Glutamatergic neuron (in vitro differentiated cells): Measurements from ENCODE around the gene CELF2. TPM values are rescaled to one million over a fixed set of nuclear protein-coding genes. Genes with fewer than 3 reads are reported as not detected.
A peak's percentile ranks its signal among the peaks of the same experiment; 100 is the strongest.

Source experiments
- DNase-seq: peaks from one replicate; pipeline ENCODE4 v3.0.0; 2022
- H3K27ac Mint-ChIP-seq: one replicate; pipeline ENCODE4 v1.8.0; 2020; ENCODE audit warnings: mild to moderate bottlenecking, mixed read lengths, inconsistent platforms; ENCODE audit not compliant: unreplicated experiment
- H3K27me3 Mint-ChIP-seq: one replicate; pipeline ENCODE4 v1.8.0; 2020; ENCODE audit warnings: mild to moderate bottlenecking, moderate library complexity, mixed read lengths, inconsistent platforms; ENCODE audit not compliant: unreplicated experiment
- H3K36me3 Mint-ChIP-seq: one replicate; pipeline ENCODE4 v1.8.0; 2020; ENCODE audit warnings: mild to moderate bottlenecking, mixed read lengths, inconsistent platforms; ENCODE audit not compliant: unreplicated experiment
- H3K4me1 Mint-ChIP-seq: one replicate; pipeline ENCODE4 v1.8.0; 2020; ENCODE audit warnings: mild to moderate bottlenecking, low read depth, mixed read lengths, inconsistent platforms; ENCODE audit not compliant: unreplicated experiment
- H3K4me3 Mint-ChIP-seq: one replicate; pipeline ENCODE4 v1.8.0; 2020; ENCODE audit warnings: mild to moderate bottlenecking, mixed read lengths, inconsistent platforms; ENCODE audit not compliant: unreplicated experiment
- H3K9me3 Mint-ChIP-seq: one replicate; pipeline ENCODE4 v1.8.0; 2020; ENCODE audit warnings: mild to moderate bottlenecking, moderate library complexity, mixed read lengths, inconsistent platforms; ENCODE audit not compliant: unreplicated experiment
- CTCF ChIP-seq: fragments of 200-600 bp; sonication (generic); IDR thresholded peaks from one replicate; pipeline ENCODE4 v1.5.0; 2021; ENCODE audit not compliant: partially characterized antibody, unreplicated experiment
- total RNA-seq: library from RNA; stranded (reverse); fragmentation: NEBNext Ultra II Directional; extraction: Animal tissue kit (Norgen Biotek cat#: 25700); gene quantifications from one replicate; pipeline ENCODE4 v1.2.1, GENCODE V29; 2021; ENCODE audit not compliant: unreplicated experiment

Gene CELF2
- total RNA-seq, 1 donor from 2014 or later: 47.4 TPM

- H3K9me3 Mint-ChIP-seq: peaks cover 5% of the 10 kb centered on the region
- peaks cover 21% of the 10 kb centered on the region for H3K4me1 Mint-ChIP-seq
- no peak for DNase-seq
- TF ChIP-seq CTCF: no peak
- peaks cover 2% of the 10 kb centered on the region for H3K27me3 Mint-ChIP-seq
- no peaks in the 10 kb centered on the region for H3K36me3 Mint-ChIP-seq
- H3K4me3 Mint-ChIP-seq: no peak overlapping the region
- no peak overlapping the region for H3K27ac Mint-ChIP-seq
These were observed 308.6 kb downstream of the CELF2 start for GRCh38 chr10:11326241-11326640.

GRCh38 chr10:11326913-11327616, 309.4 kb downstream of the CELF2 start:
- Mint-ChIP-seq H3K27ac (peak overlapping the region; percentile 33), H3K36me3 (no peaks in the 10 kb centered on the region), H3K27me3 (peaks cover 2% of the 10 kb centered on the region), H3K4me1 (peaks cover 21% of the 10 kb centered on the region), H3K9me3 (peaks cover 5% of the 10 kb centered on the region), H3K4me3 (no peak overlapping the region)
- no peak for TF ChIP-seq CTCF
- DNase-seq: no peak

GRCh38 chr10:11328264-11329061, 310.8 kb downstream of the CELF2 start:
- no peak for DNase-seq
- Mint-ChIP-seq H3K4me3 (no peak overlapping the region), H3K4me1 (peaks cover 21% of the 10 kb centered on the region), H3K27ac (peak overlapping the region; percentile 2), H3K9me3 (peaks cover 5% of the 10 kb centered on the region), H3K27me3 (peaks cover 2% of the 10 kb centered on the region), H3K36me3 (no peaks in the 10 kb centered on the region)
- TF ChIP-seq CTCF: no peak

- H3K4me1 Mint-ChIP-seq: peaks cover 21% of the 10 kb centered on the region
- H3K36me3 Mint-ChIP-seq: no peaks in the 10 kb centered on the region
- no peak for DNase-seq
- peaks cover 2% of the 10 kb centered on the region for H3K27me3 Mint-ChIP-seq
- peaks cover 5% of the 10 kb centered on the region for H3K9me3 Mint-ChIP-seq
- no peak overlapping the region for H3K4me3 Mint-ChIP-seq
- TF ChIP-seq CTCF: no peak
- peak overlapping the region; percentile 2 for H3K27ac Mint-ChIP-seq
These were observed 311.5 kb downstream of the CELF2 start for GRCh38 chr10:11329062-11329673.
